SW480 (cell line): ENCODE data around the gene RSU1.

Source experiments
- DNase-seq: peaks from one replicate; pipeline ENCODE4 v3.0.0-alpha.2; 2016; ENCODE audit warnings: low spot score

The RSU1 gene

GRCh38 chr10:16674147-16674703 is 143.0 kb downstream of the RSU1 start:
- no peak for DNase-seq

- no peak for DNase-seq
Measured at GRCh38 chr10:16673443-16673842, 143.8 kb downstream of the RSU1 start.

- DNase-seq = no peak
Measured at GRCh38 chr10:16663444-16663843, 153.8 kb downstream of the RSU1 start.

DNA sequence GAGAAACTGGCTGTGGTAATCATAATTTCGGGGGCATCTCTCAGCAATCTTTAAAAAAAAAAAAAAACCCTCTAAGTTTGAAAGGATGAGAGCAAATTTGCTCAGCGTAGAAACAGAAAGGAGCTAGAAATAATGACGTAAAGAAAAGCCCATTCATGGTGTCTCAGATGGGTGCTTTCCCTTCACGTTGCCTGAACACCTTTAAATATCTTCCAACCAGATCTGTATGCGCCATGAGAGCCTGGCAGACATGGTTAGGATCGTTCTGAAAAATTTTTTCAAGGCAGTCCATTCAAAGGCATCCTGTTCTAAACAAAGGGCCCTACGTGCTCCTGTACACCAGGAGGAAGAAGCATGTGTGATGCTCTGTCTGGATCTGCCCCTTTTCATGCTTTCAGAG is 154.3 kb downstream of the RSU1 start:
- no peak for DNase-seq

- no peak for DNase-seq
Measured at GRCh38 chr10:16656895-16657294, 160.3 kb downstream of the RSU1 start.

- no peak for DNase-seq
Measured at GRCh38 chr10:16653224-16653623, 164.0 kb downstream of the RSU1 start.

GRCh38 chr10:16652154-16652553 is 165.1 kb downstream of the RSU1 start:
- no peak for DNase-seq

DNA sequence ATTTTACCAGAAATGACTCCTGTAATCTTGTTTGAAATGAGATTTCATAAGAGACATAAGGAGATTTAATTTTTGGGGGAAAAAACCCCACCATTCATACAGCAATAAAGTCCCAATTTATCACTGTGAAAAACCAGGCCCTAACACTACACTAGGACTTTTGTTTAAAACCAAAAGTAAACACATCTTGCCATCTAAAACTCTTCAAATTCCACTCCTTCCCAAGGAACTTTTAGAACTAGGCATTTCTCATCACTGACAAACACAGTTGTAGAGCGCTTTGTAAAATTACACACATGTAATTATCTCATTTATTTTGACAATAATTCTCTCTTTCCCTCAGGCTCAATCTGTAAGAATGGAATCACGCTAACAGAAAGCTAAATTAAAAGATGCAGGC is 167.5 kb downstream of the RSU1 start:
- DNase-seq = no peak

DNA sequence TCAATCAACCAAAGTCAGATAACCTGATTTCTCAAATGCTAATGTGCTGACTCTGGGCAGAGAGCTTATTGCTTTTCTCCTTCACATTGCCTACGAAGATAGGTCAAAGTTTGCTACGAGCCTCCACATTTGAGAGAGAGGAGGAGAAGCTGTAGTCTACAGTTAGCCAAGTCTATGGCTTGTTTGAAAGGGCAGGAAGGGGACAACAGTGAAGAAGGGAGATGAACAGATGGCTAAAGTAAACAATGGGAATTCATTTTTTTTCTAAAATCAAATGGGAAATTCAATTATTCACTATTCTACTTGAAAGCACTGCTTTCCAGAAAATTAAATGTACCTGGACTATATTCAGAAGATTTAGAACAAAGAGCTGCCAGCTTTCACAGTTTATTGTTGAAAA is 168.9 kb downstream of the RSU1 start:
- DNase-seq = no peak

- peak; percentile 78 for DNase-seq
Measured at GRCh38 chr10:16646181-16647059, 170.8 kb downstream of the RSU1 start.

DNA sequence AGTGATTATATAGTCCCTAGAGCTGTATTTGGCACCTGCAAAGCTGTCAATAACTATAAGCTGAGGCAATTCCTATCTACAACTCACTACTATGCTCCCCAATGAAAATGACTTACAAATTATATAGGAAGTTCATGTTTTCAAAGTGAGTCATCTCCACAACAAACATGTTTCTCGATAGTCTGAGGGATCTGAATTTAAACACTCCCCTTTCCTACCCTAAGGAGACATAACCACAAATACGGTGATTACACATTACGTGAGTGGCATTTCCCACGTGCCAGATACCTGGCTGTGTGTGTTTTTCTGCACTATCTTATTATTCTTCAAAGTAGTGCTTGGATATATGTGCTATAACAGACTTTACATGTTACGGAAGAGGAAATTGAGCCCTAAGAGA is 173.1 kb downstream of the RSU1 start:
- peak; percentile 93 for DNase-seq

DNA sequence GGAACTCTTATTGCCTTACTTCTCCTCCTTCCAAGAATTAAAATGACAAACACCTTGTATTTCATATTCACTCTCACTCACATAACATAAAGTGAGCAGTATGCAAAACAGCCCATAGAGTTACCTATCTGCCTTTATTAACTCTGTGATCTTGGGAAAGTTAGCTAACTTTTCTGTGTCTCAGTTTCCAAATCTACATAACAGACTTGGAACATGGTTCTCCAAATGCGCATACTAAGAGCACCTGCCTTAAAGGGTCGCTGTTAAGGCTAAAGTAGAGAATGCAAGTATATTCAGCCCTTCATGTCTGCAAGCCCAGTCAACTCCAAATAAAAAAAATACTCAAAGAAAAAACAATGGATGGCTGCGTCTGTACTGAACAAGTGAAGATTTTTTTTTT is 173.7 kb downstream of the RSU1 start:
- no peak for DNase-seq

GRCh38 chr10:16640153-16640552 is 177.1 kb downstream of the RSU1 start:
- DNase-seq = no peak

DNA sequence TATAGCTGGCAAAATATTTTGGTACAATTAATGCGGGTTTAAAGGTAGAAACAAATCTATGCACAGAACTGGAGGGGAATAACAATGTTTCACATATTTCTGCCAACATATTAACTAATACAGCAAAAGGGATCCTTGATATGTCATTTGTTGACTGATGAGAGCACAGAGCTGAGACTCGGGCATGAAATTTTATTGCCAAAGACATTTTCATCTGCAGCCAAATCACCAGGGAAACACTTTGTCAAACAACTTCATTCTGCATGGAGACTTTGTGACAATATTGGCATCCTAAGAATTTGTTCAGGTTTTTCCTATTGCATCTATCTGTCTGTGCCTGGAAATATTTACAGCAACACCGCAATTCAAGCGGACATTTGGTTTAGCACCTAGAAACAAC is 177.8 kb downstream of the RSU1 start:
- no peak for DNase-seq

DNA sequence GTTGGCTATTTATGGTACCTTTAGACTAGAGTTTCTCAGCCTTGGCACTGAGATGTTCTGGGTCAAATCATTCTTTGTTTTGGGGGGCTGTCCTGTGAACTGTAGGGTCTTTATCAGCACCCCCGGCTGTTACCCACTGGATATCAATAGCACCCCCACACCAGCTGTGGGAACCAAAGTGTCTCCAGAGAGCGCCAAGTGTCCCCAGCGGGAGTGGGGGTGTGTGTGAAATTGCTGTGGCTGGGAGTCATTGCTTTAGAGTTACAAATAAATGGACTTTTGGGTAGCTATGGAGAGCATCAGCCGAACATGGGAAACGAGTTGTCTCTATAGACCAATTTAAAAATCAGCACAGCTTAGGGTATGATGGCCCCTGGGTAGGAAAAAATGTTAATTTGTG is 184.2 kb downstream of the RSU1 start:
- no peak for DNase-seq

- no peak for DNase-seq
Measured at GRCh38 chr10:16626697-16627096, 190.5 kb downstream of the RSU1 start.

- DNase-seq = no peak
Measured at GRCh38 chr10:16612981-16613355, 204.3 kb downstream of the RSU1 start.

DNA sequence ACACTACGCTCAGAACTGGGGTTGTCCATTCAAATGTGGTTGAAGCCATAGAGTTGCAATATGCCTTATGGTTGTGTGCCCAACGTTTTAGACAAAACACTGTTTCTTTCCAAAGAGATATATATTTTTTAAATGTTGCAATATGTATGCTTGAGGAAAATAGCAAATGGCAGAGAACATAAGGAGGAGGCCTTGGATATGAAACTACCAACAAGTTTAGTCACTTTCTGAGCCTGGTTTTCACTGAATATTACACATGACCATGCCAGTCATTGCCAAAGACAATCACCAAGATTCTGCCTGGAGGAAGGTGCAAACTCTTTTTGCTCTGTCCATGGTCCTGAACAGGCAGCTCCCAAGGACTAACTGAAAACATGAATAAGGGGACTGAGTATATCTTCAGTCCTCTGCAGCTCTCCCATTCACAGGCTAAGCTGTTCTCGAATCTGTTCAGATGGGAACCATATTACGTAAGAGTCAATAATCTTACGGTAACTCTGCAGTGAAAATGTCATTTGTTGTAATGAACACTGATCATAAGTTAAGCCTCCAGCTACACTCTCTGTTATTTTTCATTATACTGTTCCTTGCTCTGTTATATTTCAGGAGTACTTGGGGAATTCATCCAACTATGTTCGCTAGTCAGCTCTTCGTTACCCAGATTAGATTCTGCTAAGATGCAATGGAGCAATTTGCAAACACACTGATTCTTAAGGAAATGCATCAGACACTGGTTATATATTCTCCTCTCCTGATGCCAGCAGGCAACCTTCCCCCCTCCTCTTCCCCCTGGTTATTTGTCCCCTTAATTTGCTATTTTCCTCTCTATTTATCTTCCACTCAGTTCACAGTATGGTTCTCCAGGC is 204.9 kb downstream of the RSU1 start:
- peak; percentile 2 for DNase-seq

DNA sequence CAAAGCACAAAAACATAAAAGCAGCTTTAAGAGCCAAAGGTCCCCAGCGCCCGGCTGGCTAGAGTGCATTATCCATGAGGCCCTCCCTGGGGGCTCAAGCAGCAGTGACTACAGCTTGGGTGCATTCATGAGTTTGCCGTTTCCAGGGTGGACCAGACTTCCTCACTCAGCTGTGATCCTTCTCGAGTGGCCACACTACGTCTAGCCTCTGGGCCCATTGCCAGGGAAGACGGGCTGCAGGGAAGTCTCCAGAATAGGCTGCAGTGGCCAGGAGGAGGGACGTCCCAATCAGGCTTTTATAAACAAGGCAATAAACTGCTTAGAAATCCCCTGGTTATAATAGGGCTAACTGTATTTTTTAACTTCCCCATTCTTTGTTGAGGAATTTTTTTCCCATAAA is 206.2 kb downstream of the RSU1 start:
- no peak for DNase-seq

DNA sequence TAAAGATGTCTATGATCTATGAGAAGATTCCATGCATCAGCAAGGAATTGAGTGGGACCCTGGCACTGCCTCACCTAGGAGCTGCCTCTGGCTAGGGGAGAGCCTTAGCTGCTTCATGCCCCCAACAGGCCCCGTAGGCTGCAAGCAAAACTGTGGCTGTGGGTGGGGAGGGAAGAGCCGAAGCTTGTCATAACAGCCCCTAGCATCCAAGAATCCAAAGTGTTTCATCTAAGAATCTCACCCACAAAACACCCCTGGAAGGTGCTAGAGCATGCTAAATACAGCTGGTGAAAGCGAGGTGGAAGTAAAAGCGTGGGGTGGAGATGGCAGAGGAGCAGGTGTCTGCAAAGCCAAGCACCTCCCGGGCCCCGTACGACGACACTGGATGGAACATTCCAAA is 208.0 kb downstream of the RSU1 start:
- no peak for DNase-seq

DNA sequence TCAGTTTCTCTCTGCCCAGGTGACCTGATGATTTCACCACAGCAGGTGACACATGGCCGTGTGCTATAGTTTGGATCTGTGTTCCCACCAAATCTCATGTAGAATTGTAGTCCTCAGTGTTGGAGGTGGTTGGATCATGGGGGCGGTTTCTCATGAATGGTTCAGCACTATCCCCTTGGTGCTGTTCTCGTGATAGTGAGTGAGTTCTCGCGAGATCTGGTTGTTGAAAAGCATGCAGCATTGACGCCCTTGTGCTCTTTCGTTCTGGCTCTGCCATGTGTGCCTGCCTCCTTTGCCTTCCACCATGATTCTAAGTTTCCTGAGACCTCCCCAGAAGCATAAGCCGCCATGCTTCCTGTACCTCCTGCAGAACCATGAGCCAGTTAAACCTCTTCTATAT is 210.3 kb downstream of the RSU1 start:
- no peak for DNase-seq

GRCh38 chr10:16606421-16606820 is 210.8 kb downstream of the RSU1 start:
- DNase-seq = no peak

DNA sequence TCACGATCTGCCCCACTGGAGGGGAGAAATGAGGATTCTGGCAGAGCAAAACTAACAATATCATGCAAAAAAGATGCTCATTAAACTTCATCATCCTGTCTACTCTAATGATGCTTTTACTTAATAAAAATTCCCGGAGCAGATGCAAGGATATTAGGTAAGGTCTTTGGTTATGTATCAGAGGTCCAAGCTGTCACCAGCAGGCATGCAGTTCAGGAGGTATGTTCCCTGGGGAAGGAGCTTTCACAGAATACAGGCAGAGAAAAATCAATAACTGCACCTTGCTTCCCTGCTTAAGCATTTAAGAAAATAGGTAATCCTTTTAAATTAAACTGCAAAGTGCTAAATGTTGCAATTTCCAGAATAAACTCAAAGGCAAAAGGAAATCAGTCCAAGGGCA is 213.9 kb downstream of the RSU1 start:
- DNase-seq = no peak
